ENCODE measurements around the gene SOX6.
"Not testable (repeated sequence)": the region's sequence is repeated elsewhere in the genome, so short reads cannot be mapped to it uniquely, and the experiment has no call there.

Gene SOX6

GRCh38 chr11:16036218-16036617, 320.1 kb downstream of the SOX6 start:
- DNase-seq (ENCODE audit: low spot score) = no peak

GRCh38 chr11:16034074-16034473, 322.3 kb downstream of the SOX6 start:
- DNase-seq (ENCODE audit: low spot score) = no peak

GRCh38 chr11:16032974-16033373, 323.4 kb downstream of the SOX6 start:
- no peak for DNase-seq (ENCODE audit: low spot score)

GRCh38 chr11:16031210-16031609, 325.1 kb downstream of the SOX6 start:
- no peak for DNase-seq (ENCODE audit: low spot score)

GRCh38 chr11:16030664-16031063, 325.7 kb downstream of the SOX6 start:
- DNase-seq (ENCODE audit: low spot score) = no peak

- not testable (repeated sequence) for DNase-seq (ENCODE audit: low spot score)
These were observed 327.2 kb downstream of the SOX6 start for GRCh38 chr11:16029151-16029550.

GRCh38 chr11:16028419-16028818, 327.9 kb downstream of the SOX6 start:
- no peak for DNase-seq (ENCODE audit: low spot score)

GRCh38 chr11:16027621-16028020, 328.7 kb downstream of the SOX6 start:
- no peak for DNase-seq (ENCODE audit: low spot score)

GRCh38 chr11:16026849-16027248, 329.5 kb downstream of the SOX6 start:
- DNase-seq (ENCODE audit: low spot score) = no peak

- no peak for DNase-seq (ENCODE audit: low spot score)
These were observed 337.4 kb downstream of the SOX6 start for GRCh38 chr11:16018931-16019330.

GRCh38 chr11:16016468-16016829, 339.9 kb downstream of the SOX6 start:
- no peak for DNase-seq (ENCODE audit: low spot score)

- no peak for DNase-seq (ENCODE audit: low spot score)
These were observed 340.4 kb downstream of the SOX6 start for GRCh38 chr11:16015741-16016467.

- DNase-seq (ENCODE audit: low spot score) = no peak
These were observed 342.6 kb downstream of the SOX6 start for GRCh38 chr11:16013649-16014275.

- DNase-seq (ENCODE audit: low spot score) = no peak
These were observed 343.1 kb downstream of the SOX6 start for GRCh38 chr11:16013242-16013641.

GRCh38 chr11:16012125-16012751, 344.1 kb downstream of the SOX6 start:
- DNase-seq (ENCODE audit: low spot score) = no peak

GRCh38 chr11:16011396-16011795, 344.9 kb downstream of the SOX6 start:
- DNase-seq (ENCODE audit: low spot score) = no peak

GRCh38 chr11:16009021-16009420, 347.3 kb downstream of the SOX6 start:
- no peak for DNase-seq (ENCODE audit: low spot score)

GRCh38 chr11:16007514-16007913, 348.8 kb downstream of the SOX6 start:
- DNase-seq (ENCODE audit: low spot score) = no peak

GRCh38 chr11:16002942-16003341, 353.4 kb downstream of the SOX6 start:
- no peak for DNase-seq (ENCODE audit: low spot score)

- DNase-seq (ENCODE audit: low spot score) = peak; percentile 19
These were observed 354.4 kb downstream of the SOX6 start for GRCh38 chr11:16001899-16002426.

GRCh38 chr11:16001044-16001568, 355.2 kb downstream of the SOX6 start:
- DNase-seq (ENCODE audit: low spot score) = no peak

- DNase-seq (ENCODE audit: low spot score) = no peak
These were observed 356.3 kb downstream of the SOX6 start for GRCh38 chr11:16000065-16000464.

- DNase-seq (ENCODE audit: low spot score) = no peak
These were observed 363.0 kb downstream of the SOX6 start for GRCh38 chr11:15993345-15993744.
